IPS-15b (cell line): ENCODE measurements around the gene BCL11A.

Experiments
- H3K27me3 ChIP-seq: one replicate; pipeline ENCODE4 v1.6.1; 2013; ENCODE audit warnings: low read length; ENCODE audit not compliant: control insufficient read depth, insufficient read depth
- H3K36me3 ChIP-seq: one replicate; pipeline ENCODE4 v1.6.1; 2013; ENCODE audit warnings: low read length; ENCODE audit not compliant: control insufficient read depth, insufficient read depth
- H3K4me1 ChIP-seq: one replicate; pipeline ENCODE4 v1.6.1; 2013; ENCODE audit warnings: mild to moderate bottlenecking, low read length; ENCODE audit not compliant: control insufficient read depth, insufficient read depth
- H3K4me3 ChIP-seq: one replicate; pipeline ENCODE4 v1.5.1; 2013; ENCODE audit warnings: low read depth, low read length
- H3K9ac ChIP-seq: one replicate; pipeline ENCODE4 v1.6.1; 2013; ENCODE audit warnings: low read depth, mild to moderate bottlenecking, low read length
- H3K9me3 ChIP-seq: one replicate; pipeline ENCODE4 v1.6.1; 2013; ENCODE audit warnings: mild to moderate bottlenecking, low read length; ENCODE audit not compliant: control insufficient read depth, insufficient read depth

The BCL11A gene

GRCh38 chr2:60550984-60551239 lies 2.5 kb downstream of the BCL11A start:
- Histone ChIP-seq H3K4me1 (peaks cover 10% of the 10 kb centered on the region), H3K36me3 (peaks cover 2% of the 10 kb centered on the region), H3K9me3 (no peaks in the 10 kb centered on the region), H3K9ac (peak overlapping the region; percentile 42), H3K4me3 (peak overlapping the region; percentile 88), H3K27me3 (no peaks in the 10 kb centered on the region)

DNA sequence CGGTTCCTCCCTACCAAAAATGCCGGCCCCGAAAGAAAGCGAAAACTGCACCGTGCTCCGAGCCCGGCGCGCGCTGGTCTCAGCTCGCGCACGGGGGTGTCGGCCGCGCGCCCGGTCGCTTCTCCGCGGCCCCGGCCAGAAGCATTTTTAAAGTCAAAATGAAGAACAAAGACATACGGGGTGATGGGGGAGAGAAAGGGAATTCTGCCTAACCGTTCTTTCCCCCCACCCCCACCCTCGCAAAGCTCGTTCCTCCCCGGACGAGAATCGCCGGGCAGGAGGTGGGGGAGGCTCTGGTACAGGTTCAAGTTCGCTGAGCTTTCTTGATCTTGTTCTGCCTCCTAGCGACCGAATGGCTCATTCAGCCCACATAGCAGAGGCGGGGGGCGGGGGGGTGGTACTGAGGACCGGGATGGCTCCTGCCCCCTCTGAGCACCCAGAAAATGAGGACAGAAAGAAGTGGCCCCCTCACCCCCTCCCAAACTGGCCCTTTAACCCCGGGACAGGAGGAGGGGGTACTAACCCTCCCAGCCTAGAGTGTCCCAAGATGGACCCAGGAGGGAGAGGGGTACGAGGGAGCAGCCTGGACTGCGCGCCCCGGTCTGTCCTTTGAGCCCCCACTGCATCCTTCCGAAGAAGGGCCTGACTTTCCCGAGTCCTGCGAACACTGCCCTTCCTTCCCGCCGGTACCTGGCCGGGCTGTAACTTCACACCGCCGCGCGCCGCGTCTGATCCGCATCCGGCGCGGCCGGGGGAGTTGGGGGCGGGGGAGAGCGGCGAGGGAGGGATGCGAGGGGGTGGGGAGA lies 3.1 kb downstream of the BCL11A start:
- peaks cover 7% of the 10 kb centered on the region for H3K36me3 ChIP-seq
- peak overlapping the region; percentile 88 for H3K4me3 ChIP-seq
- H3K27me3 ChIP-seq: no peaks in the 10 kb centered on the region
- no peaks in the 10 kb centered on the region for H3K9me3 ChIP-seq
- peaks cover 8% of the 10 kb centered on the region for H3K4me1 ChIP-seq
- H3K9ac ChIP-seq: peak overlapping the region; percentile 74

DNA sequence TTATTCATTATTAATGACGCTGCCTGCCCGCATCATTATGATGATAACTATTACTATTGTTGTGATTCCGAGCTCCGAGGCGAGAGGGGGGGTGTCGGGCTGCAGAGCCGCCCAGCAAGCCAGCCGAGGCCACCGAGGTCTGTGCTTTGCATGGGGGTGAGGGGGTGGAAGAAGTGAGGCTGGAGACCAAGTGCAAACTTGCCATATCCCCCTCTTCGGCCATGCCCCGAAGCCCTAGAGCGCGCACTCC lies 3.6 kb downstream of the BCL11A start:
- Histone ChIP-seq H3K4me3 (peak overlapping the region; percentile 88), H3K9ac (peak overlapping the region; percentile 74), H3K9me3 (no peaks in the 10 kb centered on the region), H3K36me3 (peaks cover 12% of the 10 kb centered on the region), H3K27me3 (no peaks in the 10 kb centered on the region), H3K4me1 (peaks cover 9% of the 10 kb centered on the region)

DNA sequence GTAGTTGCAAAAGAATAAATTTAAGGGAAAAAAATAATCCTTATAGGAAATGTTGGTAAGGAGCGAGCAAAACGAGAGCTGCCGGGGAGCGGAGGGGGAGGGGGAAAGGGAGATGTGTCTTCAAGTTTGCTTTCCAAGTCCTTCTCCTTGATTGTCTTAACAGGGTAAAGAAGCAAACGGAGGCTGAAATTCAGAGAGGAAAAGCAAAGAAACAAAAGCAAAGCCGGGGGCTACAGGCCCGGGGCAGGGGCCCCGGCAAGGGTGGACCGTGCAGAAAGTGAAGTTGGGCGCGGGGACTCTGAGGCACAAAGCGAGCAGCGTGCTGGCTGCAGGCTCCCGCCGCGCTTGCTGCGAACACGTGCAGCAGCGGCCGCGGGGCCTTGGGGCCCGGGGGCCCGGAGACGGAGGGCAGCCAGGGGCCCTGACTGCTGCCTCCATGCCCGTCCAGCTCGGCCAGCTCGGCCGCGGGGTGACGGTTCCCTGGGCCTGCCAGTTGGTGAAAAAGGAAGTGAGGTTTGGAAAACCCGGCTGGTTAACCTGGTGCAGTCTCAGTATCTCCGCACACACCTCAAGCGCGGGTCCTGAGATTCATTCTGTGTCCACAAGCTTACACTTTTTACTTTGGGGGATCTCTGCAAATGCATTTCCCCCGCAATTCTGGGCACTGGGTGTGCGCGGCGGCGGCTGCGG lies 4.1 kb downstream of the BCL11A start:
- peaks cover 12% of the 10 kb centered on the region for H3K4me1 ChIP-seq

GRCh38 chr2:60548845-60549237 lies 4.6 kb downstream of the BCL11A start:
- Histone ChIP-seq H3K4me3 (peak overlapping the region; percentile 88), H3K4me1 (peaks cover 17% of the 10 kb centered on the region), H3K36me3 (peaks cover 13% of the 10 kb centered on the region), H3K9ac (peak overlapping the region; percentile 74), H3K27me3 (no peaks in the 10 kb centered on the region), H3K9me3 (no peaks in the 10 kb centered on the region)

More for the DNA sequence above, 4.1 kb downstream of the BCL11A start:
- H3K9me3 ChIP-seq: no peaks in the 10 kb centered on the region
- H3K36me3 ChIP-seq: peaks cover 13% of the 10 kb centered on the region
- peak overlapping the region; percentile 88 for H3K4me3 ChIP-seq
- H3K27me3 ChIP-seq: no peaks in the 10 kb centered on the region
- peak overlapping the region; percentile 74 for H3K9ac ChIP-seq

GRCh38 chr2:60548311-60548710 lies 5.1 kb downstream of the BCL11A start:
- H3K4me1 ChIP-seq: peaks cover 21% of the 10 kb centered on the region

GRCh38 chr2:60547841-60548240 lies 5.6 kb downstream of the BCL11A start:
- Histone ChIP-seq H3K9me3 (no peaks in the 10 kb centered on the region), H3K36me3 (peaks cover 13% of the 10 kb centered on the region), H3K4me1 (peaks cover 21% of the 10 kb centered on the region), H3K27me3 (no peaks in the 10 kb centered on the region), H3K4me3 (peak overlapping the region; percentile 88), H3K9ac (no peak overlapping the region)

More at GRCh38 chr2:60548311-60548710, 5.1 kb downstream of the BCL11A start:
- H3K9ac ChIP-seq: no peak overlapping the region
- H3K9me3 ChIP-seq: no peaks in the 10 kb centered on the region
- peak overlapping the region; percentile 88 for H3K4me3 ChIP-seq
- no peaks in the 10 kb centered on the region for H3K27me3 ChIP-seq
- H3K36me3 ChIP-seq: peaks cover 13% of the 10 kb centered on the region

- Histone ChIP-seq H3K9me3 (no peaks in the 10 kb centered on the region), H3K4me3 (no peak overlapping the region), H3K4me1 (peaks cover 21% of the 10 kb centered on the region), H3K9ac (no peak overlapping the region), H3K27me3 (no peaks in the 10 kb centered on the region), H3K36me3 (peaks cover 13% of the 10 kb centered on the region)
Observed at GRCh38 chr2:60546756-60547420, 6.6 kb downstream of the BCL11A start.

DNA sequence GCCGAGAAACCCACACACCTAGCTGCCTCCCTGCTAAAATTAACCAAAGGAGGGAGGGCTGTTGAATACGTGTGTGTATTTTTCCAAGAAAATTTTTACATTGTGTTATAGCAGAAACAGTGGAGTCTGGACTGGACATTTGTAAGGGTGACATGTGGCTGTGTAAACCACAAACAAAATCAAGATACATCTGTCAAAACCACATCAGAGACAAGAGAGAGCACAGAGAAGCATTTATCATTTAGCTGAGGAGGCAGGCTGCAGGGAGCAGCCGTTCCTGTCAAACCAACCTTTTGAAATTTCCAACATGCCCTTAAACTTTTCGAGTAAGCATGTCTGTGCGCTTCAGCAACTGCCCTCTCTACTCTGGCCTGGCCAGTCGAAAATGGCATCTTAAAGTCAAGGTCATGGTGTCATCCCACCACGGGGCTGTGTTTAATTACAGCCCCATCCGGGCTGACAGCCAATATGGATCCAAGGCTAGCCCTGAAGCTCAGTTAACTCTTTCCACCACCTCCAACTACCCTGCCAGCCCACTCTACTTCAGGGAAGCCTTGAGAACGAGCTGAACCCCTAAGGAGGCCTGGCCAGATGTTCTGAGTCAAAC lies 8.4 kb downstream of the BCL11A start:
- no peaks in the 10 kb centered on the region for H3K27me3 ChIP-seq
- peaks cover 13% of the 10 kb centered on the region for H3K36me3 ChIP-seq
- H3K9ac ChIP-seq: no peak overlapping the region
- no peaks in the 10 kb centered on the region for H3K9me3 ChIP-seq
- peaks cover 24% of the 10 kb centered on the region for H3K4me1 ChIP-seq
- no peak overlapping the region for H3K4me3 ChIP-seq

- H3K27me3 ChIP-seq: no peaks in the 10 kb centered on the region
- peak overlapping the region; percentile 49 for H3K9ac ChIP-seq
- H3K4me1 ChIP-seq: peaks cover 32% of the 10 kb centered on the region
- peaks cover 13% of the 10 kb centered on the region for H3K36me3 ChIP-seq
- H3K9me3 ChIP-seq: no peaks in the 10 kb centered on the region
- no peak overlapping the region for H3K4me3 ChIP-seq
Observed at GRCh38 chr2:60544062-60544461, 9.4 kb downstream of the BCL11A start.

- Histone ChIP-seq H3K4me1 (peaks cover 45% of the 10 kb centered on the region), H3K27me3 (no peaks in the 10 kb centered on the region), H3K9me3 (no peaks in the 10 kb centered on the region), H3K9ac (no peak overlapping the region), H3K4me3 (no peak overlapping the region), H3K36me3 (peaks cover 13% of the 10 kb centered on the region)
Observed at GRCh38 chr2:60541056-60541651, 12.3 kb downstream of the BCL11A start.
